GM21723 (cell line): ENCODE data around the gene VARS1.
A peak's percentile ranks its signal among the peaks of the same experiment; 100 is the strongest.
"Not testable (repeated sequence)": the region's sequence is repeated elsewhere in the genome, so short reads cannot be mapped to it uniquely, and the experiment has no call there.

ENCODE experiments used
- ATAC-seq: cut with Tn5 transposase; IDR thresholded peaks from one replicate; pipeline ENCODE4 v1.9.1; 2021; ENCODE audit warnings: mild to moderate bottlenecking, moderate library complexity; ENCODE audit not compliant: unreplicated experiment

Gene VARS1

DNA sequence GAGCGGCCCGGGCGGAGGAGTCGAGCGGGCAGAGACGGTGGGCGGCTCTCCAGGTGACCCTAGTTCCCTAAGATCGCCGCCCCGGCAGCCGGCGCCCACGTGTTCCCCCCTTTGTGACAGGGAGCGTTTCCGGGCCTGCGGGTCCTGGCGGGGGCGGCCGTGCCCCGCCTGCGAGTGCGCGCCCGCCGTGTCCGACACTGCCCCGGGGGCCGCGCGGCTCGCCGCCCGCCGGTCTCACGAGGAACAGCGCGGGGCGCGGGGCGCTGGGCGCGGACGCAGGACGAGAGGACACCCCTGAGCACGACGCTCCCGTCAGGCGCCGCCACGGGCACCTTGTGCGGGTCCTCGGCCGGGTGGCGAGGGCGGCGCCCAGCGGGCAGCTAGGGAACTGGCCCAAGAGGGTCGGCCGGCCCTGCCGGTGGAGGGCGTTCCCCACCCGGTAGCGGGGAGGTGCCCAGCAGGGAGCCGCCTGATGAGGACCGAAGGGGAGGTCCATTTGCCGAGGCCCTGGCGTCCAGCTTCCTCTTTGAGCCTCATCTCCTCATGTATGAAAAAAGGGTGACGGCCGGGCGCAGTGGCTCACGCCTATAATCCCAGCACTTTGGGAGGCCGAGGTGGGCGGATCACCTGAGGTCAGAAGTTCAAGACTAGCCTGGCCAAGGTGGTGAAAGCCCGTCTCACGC, at the start of gene VARS1:
TSS of gene VARS1 (minus strand) at position 137 of the 683 bp plus-strand sequence. CDS start 535 bp downstream, outside the sequence.
- peak; percentile 80 for ATAC-seq

DNA sequence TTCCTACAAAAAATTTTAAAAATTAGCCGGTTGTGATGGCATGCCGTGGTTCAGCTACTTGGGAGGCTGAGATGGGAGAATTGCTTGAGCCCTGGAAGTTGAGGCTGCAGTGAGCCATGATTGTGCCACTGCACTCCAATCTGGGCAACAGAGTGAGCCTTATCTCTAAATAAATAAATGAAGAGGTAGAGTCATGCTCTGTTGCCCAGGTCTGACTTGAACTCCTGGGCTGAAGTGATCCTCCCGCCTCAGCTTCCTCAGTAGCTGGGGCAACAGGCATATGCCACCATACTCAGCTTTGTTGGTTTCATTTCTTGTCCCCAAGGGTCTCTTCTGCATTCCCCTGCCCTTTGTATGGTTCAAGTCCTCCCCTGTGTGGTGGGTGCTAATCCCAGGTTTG, 49.0 kb upstream of the VARS1 start:
- ATAC-seq = no peak

DNA sequence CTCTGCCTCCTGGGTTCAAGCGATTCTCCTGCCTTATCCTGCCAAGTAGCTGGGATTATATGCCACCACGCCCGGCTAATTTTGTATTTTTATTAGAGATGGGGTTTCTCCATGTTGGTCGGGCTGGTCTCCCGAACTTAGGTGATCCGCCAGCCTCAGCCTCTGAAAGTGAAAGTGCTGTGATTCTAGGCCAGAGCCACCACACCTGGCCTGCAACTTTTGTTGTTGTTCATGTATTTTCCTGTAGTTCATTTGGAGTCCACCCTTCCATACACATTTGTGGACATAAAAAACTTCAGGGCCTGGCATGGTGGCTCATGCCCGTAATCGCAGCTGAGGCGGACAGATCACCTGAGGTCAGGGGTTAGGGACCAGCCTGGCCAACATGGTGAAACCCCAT, 46.5 kb upstream of the VARS1 start:
- no peak for ATAC-seq

DNA sequence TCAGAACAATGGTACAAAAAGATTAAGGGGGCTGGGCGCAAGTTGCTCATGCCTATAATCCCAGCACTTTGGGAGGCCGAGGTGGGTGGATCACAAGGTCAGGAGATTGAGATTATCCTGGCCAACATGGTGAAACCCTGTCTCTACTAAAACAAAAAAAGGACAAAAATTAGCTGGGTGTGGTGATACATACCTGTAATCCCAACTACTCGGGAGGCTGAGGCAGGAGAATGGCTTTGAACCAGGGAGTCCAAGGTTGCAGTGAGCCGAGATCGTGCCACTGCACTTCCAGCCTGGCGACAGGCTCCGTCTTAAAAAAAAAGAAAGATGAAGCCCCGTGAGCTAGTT, 44.2 kb upstream of the VARS1 start:
- not testable (repeated sequence) for ATAC-seq

DNA sequence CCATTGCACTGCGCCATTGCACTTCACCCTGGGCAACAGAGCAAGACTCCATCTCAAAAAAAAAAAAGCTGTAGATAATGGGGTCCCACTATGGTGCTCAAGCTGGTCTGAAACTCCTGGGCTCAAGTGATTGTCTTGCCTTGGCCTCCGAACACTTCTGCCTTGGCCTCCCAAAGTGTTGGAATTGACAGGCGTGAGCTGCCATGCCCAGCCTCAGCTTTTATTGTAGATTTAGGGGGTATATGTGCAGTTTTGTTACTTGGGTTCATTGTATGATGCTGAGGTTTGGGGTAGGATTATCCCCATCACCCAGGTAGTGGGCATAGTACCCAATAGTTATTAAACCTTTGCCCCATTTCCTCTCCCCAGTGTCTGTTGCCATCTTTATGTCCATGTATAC, 43.4 kb upstream of the VARS1 start:
- no peak for ATAC-seq

DNA sequence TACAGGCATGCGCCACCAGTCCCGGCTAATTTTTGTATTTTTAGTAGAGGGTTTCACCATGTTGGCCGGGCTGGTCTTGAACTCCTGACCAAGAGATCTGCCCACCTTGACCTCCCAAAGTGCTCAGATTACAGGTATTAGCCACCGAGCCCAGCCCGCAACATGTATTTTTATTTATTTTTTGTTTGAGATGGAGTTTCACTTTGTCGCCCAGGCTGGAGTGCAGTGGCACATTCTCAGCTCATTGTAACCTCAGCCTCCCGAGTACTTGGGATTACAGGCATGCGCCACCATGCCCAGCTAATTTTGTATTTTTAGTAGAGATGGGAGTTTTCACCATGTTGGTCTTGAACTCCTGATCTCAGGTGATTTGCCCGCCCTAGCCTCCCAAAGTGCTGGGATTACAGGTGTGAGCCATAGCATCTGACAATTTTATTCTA, 42.6 kb upstream of the VARS1 start:
- not testable (repeated sequence) for ATAC-seq

DNA sequence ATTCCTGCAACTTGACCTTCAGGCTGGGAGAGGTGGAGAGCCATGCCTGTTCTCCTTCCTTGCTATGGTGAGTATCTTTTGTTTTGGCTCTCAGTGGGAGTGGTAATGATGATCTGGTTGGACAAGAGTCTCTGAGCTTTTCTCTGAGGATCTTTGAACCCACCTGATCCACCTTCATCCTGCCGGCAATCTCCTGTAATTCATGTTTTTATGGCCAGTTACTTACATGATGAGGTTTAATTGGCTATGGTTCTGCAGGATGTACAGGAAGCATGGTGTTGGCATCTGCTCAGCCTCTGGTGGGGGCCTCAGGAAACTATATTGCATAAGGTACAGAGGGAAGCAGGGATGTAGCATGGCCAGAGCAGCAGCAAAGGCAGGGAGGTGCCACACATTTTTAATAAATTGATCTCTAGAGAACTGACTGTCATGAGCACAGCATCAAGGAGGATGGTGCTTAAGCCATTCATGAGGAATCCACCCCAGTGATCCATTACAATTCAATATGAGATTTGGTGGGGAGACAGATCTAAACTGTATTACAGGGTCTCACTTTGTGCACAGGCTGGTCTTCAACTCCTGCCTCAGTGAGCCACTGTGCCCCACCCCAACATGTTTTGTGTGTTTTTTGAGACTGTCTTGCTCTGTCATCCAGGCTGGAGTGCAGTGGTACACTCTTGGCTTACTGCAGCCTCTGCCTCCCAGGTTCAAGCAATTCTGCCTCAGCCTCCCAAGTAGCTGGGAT, 42.0 kb upstream of the VARS1 start:
- no peak for ATAC-seq

DNA sequence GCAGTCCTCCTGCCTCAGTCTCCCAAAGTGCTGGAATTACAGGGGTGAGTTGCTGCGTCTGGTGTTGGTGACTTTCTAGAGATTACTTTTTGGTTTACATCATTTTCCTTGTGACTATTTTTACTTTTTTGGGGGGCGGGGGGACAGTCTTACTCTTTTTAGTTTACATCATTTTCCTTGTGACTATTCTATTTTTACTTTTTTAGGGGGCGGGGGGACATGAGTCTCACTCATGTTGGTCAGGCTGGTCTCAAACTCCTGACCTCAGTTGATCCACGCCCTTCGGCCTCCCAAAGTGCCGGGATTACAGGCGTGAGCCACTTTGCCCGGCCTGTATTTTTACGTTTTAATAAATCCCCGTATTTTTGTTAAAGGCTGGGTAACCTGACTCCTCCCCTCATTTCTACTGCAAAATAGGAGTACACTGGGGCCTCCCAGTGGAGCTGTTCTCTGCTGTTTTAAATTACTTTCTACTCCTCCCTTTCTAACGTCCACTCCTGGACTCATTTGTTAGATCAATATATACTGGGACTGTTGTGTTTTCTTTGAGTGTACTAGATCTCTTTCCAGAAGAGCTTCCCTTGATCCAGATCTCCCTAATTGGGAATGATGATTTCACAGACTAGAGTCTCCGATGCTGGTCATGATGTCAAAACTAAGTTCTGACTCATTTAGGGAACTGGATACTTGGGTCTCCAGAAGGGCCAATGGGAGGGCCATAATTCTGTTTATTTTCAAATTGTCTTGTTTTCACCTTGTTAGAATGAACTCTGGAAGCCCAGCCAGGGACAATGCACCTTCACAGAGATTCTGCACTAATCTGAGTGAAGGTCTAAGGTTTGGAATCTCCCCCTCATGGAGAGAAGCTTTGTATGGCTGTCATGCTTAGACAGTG, 41.2 kb upstream of the VARS1 start:
- ATAC-seq = no peak

DNA sequence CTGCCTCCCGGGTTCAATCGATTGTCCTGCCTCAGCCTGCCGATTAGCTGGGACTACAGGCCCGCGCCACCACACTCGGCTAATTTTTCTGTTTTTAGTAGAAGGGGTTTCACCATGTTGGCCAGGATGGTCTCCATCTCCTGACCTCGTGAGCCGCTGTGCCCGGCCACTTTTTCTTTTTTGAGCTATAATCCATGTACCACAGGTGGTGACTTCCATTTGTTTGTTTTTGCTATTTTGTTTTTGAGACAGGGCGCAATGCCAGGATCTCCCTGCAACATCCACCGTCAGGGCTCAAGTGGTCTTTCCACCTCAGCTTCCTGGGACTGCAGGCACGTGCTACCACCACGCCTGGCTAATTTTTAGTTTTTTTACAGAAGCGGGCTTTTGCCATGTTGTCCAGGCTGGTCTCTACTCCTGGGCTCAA, 40.5 kb upstream of the VARS1 start:
- no peak for ATAC-seq

DNA sequence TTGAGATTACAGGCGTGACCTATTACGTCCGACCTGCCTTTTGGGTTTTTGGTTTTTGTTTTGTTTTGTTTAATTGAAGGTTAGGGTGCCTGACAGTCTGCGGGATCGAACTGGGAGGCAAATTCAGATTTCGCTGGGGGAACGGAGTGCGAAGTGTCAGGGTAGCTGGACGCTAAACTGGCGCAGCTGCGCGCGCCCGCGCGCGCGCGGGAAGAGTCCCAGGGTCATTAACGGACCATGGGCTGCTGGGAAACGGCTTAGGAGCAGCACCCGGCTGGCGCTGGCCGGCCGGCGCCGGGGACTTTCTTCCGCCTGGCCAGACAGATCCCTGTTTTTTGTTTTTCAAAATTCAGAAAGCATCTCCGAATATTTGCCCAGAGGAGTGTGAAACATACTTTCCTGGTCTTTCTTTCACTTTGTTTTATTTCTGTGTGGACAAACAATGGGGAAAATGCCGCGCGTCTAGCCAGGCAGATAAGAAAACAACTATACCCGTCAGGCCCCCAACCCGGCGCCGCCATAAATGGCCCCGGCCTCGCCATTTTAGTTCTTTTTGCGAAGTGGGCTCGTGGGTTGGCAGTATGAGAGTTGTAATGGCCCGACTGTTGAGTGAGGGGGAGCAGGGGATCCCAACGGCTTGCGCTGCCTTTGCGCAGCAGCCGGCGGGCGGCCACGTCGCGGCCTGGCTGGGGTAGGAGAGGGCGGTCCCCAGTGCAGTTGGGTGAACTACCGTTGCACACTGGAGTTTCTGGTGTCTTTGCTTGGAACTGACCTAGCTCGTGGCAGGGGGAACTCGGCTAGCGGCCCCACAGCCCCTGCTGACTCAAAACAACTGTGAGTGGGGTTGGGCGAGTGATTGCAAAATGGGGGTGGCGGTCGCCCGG, 39.1 kb upstream of the VARS1 start:
- peak; percentile 40 for ATAC-seq

DNA sequence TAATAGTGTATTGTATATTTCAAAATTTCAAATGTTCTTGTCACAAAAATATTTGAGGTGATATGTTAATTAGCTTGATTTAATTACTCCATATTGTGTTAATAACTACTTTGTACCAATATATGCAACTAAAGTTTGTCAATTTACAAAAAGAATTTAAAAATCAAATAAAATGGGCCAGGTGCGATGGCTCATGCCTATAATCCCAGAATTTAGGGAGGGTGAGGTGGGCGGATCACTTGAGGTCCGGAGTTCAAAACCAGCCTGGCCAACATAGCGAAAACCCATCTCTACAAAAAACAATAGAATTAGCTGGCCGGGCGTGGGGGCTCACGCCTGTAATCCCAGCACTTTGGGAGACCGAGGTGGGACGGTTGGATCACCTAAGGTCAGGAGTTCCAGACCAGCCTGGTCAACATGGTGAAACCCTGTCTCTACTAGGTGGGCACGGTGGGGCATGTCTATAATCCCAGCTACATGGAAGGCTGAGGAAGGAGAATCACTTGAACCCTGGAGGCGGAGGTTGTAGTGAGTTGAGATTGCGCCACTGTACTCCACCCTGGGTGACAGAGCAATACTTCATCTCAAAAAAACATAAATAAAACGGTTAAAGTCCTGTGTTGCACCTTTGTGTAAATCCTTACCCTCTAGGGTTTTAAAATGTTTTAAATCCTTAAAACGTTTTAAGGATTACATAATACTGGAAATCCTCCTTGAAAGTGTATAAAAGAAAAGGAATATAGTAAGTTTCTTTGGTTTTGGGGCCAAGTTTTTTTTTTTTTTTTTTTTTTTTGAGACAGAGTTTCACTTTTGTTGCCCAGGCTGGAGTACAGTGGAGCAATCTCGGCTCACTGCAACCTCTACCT, 36.0 kb upstream of the VARS1 start:
- no peak for ATAC-seq

DNA sequence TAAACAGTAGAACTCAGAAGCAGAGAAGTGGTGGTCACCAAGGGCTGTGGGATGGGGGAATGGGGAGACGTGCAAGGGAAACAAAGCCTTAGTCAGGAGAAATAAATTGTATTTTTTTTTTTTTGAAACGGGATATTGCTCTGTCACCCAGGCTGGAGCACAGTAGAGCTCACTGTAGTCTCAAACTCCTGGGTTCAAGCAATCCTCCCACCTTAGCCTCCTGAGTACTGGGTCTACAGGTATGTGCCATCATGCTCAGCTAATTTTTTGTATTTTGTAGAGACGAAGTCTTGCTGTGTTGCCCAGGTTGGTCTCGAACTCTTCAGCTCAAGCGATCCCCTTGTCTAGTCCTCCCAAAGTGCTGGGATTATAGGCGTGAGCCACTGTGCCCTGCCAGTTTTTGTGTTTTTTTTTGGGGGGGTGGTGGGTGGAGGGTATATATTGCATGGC, 35.4 kb upstream of the VARS1 start:
- no peak for ATAC-seq

DNA sequence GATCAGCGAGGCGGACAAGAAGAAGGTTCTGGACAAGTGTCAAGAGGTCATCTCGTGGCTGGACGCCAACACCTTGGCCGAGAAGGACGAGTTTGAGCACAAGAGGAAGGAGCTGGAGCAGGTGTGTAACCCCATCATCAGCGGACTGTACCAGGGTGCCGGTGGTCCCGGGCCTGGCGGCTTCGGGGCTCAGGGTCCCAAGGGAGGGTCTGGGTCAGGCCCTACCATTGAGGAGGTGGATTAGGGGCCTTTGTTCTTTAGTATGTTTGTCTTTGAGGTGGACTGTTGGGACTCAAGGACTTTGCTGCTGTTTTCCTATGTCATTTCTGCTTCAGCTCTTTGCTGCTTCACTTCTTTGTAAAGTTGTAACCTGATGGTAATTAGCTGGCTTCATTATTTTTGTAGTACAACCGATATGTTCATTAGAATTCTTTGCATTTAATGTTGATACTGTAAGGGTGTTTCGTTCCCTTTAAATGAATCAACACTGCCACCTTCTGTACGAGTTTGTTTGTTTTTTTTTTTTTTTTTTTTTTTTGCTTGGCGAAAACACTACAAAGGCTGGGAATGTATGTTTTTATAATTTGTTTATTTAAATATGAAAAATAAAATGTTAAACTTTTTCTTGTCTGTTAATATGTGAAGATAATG, 34.2 kb upstream of the VARS1 start:
- ATAC-seq = no peak

DNA sequence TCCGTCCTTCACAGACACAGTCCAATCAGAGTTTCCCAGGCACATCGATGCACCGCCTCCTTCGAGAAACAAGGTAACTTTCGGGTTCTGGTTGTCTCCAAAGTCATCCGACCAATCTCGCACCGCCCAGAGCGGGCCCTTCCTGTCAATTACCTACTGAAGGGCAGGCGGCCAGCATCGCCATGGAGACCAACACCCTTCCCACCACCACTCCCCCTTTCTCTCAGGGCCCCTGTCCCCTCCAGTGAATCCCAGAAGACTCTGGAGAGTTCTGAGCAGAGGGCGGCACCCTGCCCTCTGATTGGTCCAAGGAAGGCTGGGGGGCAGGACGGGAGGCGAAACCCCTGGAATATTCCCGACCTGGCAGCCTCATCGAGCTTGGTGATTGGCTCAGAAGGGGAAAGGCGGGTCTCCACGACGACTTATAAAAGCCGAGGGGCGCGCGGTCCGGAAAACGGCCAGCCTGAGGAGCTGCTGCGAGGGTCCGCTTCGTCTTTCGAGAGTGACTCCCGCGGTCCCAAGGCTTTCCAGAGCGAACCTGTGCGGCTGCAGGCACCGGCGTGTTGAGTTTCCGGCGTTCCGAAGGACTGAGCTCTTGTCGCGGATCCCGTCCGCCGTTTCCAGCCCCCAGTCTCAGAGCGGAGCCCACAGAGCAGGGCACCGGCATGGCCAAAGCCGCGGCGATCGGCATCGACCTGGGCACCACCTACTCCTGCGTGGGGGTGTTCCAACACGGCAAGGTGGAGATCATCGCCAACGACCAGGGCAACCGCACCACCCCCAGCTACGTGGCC, 31.9 kb upstream of the VARS1 start, which contains the start of gene HSPA1B:
TSS of gene HSPA1B (plus strand) at position 453 of the 794 bp plus-strand sequence. CDS start at position 666, 213 bp downstream.
- peak; percentile 51 for ATAC-seq

DNA sequence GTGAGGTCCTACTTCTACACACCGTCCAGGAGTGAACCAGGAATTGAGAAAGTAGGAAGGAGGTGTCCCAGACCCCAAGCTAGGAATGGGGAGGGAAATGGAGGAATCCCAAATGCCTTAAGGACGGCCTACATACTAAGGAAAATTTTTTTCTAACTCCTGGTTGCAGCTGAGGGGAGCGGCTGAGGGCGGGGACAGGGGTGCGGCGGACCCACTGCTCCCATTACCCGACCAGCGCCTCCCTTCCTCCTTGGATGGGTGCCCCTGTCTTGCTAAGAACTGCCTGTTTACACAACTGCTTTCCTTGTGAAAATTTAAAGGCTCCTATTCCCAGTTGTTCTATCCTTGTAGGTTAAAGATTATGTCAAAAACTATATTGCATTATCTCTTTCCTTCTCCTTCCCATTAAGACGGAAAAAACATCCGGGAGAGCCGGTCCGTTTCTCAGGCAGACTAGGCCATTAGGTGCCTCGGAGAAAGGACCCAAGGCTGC, 31.3 kb upstream of the VARS1 start:
- ATAC-seq = no peak

DNA sequence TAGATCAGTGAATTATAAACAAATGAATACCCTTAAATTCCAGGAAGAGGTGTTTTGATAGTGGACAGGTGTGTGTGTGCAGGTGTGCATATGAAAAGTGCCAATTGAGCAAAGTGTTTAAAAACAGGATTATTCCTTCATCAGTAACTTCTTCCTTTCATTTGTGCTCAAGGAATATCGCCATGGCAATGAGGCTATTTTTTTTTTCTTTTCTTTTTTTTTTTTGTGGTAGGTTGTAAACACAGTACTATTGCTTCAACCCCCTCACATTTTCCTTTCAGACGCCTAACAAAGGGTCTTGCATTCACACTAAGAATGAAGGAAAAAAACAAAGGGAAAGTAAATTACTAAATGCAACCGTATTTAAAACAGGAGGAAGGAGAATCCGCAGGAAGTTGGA, 30.0 kb upstream of the VARS1 start:
- ATAC-seq = no peak

DNA sequence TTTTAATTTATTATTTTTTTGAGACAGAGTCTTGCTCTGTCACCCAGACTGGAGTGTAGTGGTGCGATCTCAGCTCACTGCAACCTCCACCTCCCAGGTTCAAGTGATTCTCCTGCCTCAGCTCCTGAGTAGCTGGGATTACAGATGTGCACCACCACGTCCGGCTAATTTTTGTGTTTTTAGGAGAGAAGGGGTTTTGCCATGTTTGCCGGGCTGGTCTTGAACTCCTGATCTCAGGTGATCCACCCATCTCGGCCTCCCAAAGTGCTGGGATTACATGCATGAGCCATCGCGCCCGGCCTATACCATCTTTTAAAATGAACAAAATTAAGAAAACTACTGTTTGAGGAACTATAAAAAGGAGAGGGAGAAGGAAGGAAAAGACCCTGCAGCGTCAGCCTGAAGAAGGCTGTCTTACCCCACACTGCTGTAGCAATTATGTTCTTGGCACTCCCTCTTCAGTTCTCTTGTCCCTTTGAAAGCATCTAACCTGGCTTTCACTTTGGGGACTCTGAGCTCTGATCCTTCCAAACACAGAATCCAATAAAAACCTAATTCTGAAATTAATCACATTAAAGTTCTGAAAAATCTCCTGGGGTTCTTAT, 28.1 kb upstream of the VARS1 start:
- not testable (repeated sequence) for ATAC-seq
